Measurements from ENCODE around the gene MIEF2.

MIEF2 gene

GRCh38 chr17:18235743-18236256, 24.7 kb upstream of the MIEF2 start:
- TF ChIP-seq TAF1 (IDR thresholded peaks at IDR 0.05; ENCODE audit: borderline replicate concordance, insufficient read depth, low read length) (no peak), POLR2AphosphoS5 (IDR thresholded peaks at IDR 0.05; ENCODE audit: low read depth, low read length) (no peak), REST (IDR thresholded peaks at IDR 0.05; ENCODE audit: insufficient read depth in 1 of 2, low read depth in 2 of 2, low read length in 2 of 2) (no peak), SIN3A (IDR thresholded peaks at IDR 0.05; ENCODE audit: borderline replicate concordance, insufficient read depth, low read length) (no peak), FOXP2 (optimal IDR thresholded peaks at IDR 0.05; ENCODE audit: borderline replicate concordance, extremely low read depth, extremely low read length, insufficient read depth) (no peak)

GRCh38 chr17:18236494-18236893, 24.0 kb upstream of the MIEF2 start:
- no peak for TF ChIP-seq FOXP2 (optimal IDR thresholded peaks at IDR 0.05; ENCODE audit: borderline replicate concordance, extremely low read depth, extremely low read length, insufficient read depth)
- TF ChIP-seq POLR2AphosphoS5 (IDR thresholded peaks at IDR 0.05; ENCODE audit: low read depth, low read length) = no peak
- no peak for TF ChIP-seq REST (IDR thresholded peaks at IDR 0.05; ENCODE audit: insufficient read depth in 1 of 2, low read depth in 2 of 2, low read length in 2 of 2)
- TF ChIP-seq TAF1 (IDR thresholded peaks at IDR 0.05; ENCODE audit: borderline replicate concordance, insufficient read depth, low read length) = no peak
- no peak for TF ChIP-seq SIN3A (IDR thresholded peaks at IDR 0.05; ENCODE audit: borderline replicate concordance, insufficient read depth, low read length)

GRCh38 chr17:18237461-18237860, 23.0 kb upstream of the MIEF2 start:
- TF ChIP-seq SIN3A (IDR thresholded peaks at IDR 0.05; ENCODE audit: borderline replicate concordance, insufficient read depth, low read length) (no peak), POLR2AphosphoS5 (IDR thresholded peaks at IDR 0.05; ENCODE audit: low read depth, low read length) (no peak), FOXP2 (optimal IDR thresholded peaks at IDR 0.05; ENCODE audit: borderline replicate concordance, extremely low read depth, extremely low read length, insufficient read depth) (no peak), TAF1 (IDR thresholded peaks at IDR 0.05; ENCODE audit: borderline replicate concordance, insufficient read depth, low read length) (no peak), REST (IDR thresholded peaks at IDR 0.05; ENCODE audit: insufficient read depth in 1 of 2, low read depth in 2 of 2, low read length in 2 of 2) (no peak)

GRCh38 chr17:18238299-18238698, 22.2 kb upstream of the MIEF2 start:
- TF ChIP-seq SIN3A (IDR thresholded peaks at IDR 0.05; ENCODE audit: borderline replicate concordance, insufficient read depth, low read length) (no peak), POLR2AphosphoS5 (IDR thresholded peaks at IDR 0.05; ENCODE audit: low read depth, low read length) (no peak), TAF1 (IDR thresholded peaks at IDR 0.05; ENCODE audit: borderline replicate concordance, insufficient read depth, low read length) (no peak), FOXP2 (optimal IDR thresholded peaks at IDR 0.05; ENCODE audit: borderline replicate concordance, extremely low read depth, extremely low read length, insufficient read depth) (no peak), REST (IDR thresholded peaks at IDR 0.05; ENCODE audit: insufficient read depth in 1 of 2, low read depth in 2 of 2, low read length in 2 of 2) (no peak)

GRCh38 chr17:18240449-18240848, 20.0 kb upstream of the MIEF2 start:
- no peak for TF ChIP-seq TAF1 (IDR thresholded peaks at IDR 0.05; ENCODE audit: borderline replicate concordance, insufficient read depth, low read length)
- TF ChIP-seq POLR2AphosphoS5 (IDR thresholded peaks at IDR 0.05; ENCODE audit: low read depth, low read length) = no peak
- TF ChIP-seq REST (IDR thresholded peaks at IDR 0.05; ENCODE audit: insufficient read depth in 1 of 2, low read depth in 2 of 2, low read length in 2 of 2) = no peak
- no peak for TF ChIP-seq SIN3A (IDR thresholded peaks at IDR 0.05; ENCODE audit: borderline replicate concordance, insufficient read depth, low read length)
- TF ChIP-seq FOXP2 (optimal IDR thresholded peaks at IDR 0.05; ENCODE audit: borderline replicate concordance, extremely low read depth, extremely low read length, insufficient read depth) = no peak
